Bronchial epithelial cell (primary cell): ENCODE measurements around the gene MAPT. TPM values are rescaled to one million over a fixed set of nuclear protein-coding genes. Genes with fewer than 3 reads are reported as not detected.

Experiments
- DNase-seq: peaks from one replicate; pipeline ENCODE4 v3.0.0-alpha.2; 2010; ENCODE audit warnings: low read depth
- FAIRE-seq: peaks from 2 replicates; lab custom pipeline; 2011; peaks lifted over from hg19 to GRCh38; lab: Jason Lieb, UNC
- H3K27me3 ChIP-seq: 2 replicates; pipeline ENCODE4 v1.5.1; 2011; ENCODE audit warnings: low read length; ENCODE audit not compliant: control insufficient read depth, insufficient read depth
- H3K36me3 ChIP-seq: 2 replicates; pipeline ENCODE4 v1.5.1; 2011; ENCODE audit warnings: low read length; ENCODE audit not compliant: control insufficient read depth, insufficient read depth
- H3K4me3 ChIP-seq: 2 replicates; pipeline ENCODE4 v1.5.1; 2011; ENCODE audit warnings: mild to moderate bottlenecking, low read depth, low read length, control low read depth
- CTCF ChIP-seq: IDR thresholded peaks from 2 replicates; pipeline ENCODE4 v1.5.1; 2011; ENCODE audit warnings: mild to moderate bottlenecking, moderate library complexity, low read length, control low read depth, inconsistent platforms; ENCODE audit not compliant: insufficient read depth, severe bottlenecking
- total RNA-seq: library from RNA; depleted of rRNA; stranded (reverse); fragments of >200 nt; gene quantifications from 2 replicates; pipeline ENCODE4 v1.2.1, GENCODE V29; 2014

The MAPT gene
- total RNA-seq, 1 donor from 2014 or later = 0.26 TPM

GRCh38 chr17:45850468-45850867, 43.9 kb upstream of the MAPT start:
- no peak for TF ChIP-seq CTCF

GRCh38 chr17:45851022-45851421, 43.3 kb upstream of the MAPT start:
- no peaks in the 10 kb centered on the region for H3K36me3 ChIP-seq
- FAIRE-seq = peak; percentile 75
- no peak for DNase-seq
- H3K4me3 ChIP-seq = no peak overlapping the region
- no peak for TF ChIP-seq CTCF
- H3K27me3 ChIP-seq = peaks cover 6% of the 10 kb centered on the region

More at GRCh38 chr17:45850468-45850867, 43.9 kb upstream of the MAPT start:
- DNase-seq (no peak), FAIRE-seq (no peak)
- Histone ChIP-seq H3K4me3 (no peak overlapping the region), H3K36me3 (no peaks in the 10 kb centered on the region), H3K27me3 (peaks cover 6% of the 10 kb centered on the region)

GRCh38 chr17:45851464-45851863, 42.9 kb upstream of the MAPT start:
- H3K4me3 ChIP-seq = no peak overlapping the region
- FAIRE-seq = no peak
- no peak for TF ChIP-seq CTCF
- no peaks in the 10 kb centered on the region for H3K36me3 ChIP-seq
- peaks cover 6% of the 10 kb centered on the region for H3K27me3 ChIP-seq
- no peak for DNase-seq

GRCh38 chr17:45851873-45852272, 42.5 kb upstream of the MAPT start:
- no peak overlapping the region for H3K4me3 ChIP-seq
- no peak for DNase-seq

GRCh38 chr17:45852535-45853297, 41.6 kb upstream of the MAPT start:
- peak; percentile 70 for TF ChIP-seq CTCF
- peak; percentile 41 for DNase-seq
- Histone ChIP-seq H3K36me3 (no peaks in the 10 kb centered on the region), H3K4me3 (no peak overlapping the region), H3K27me3 (peaks cover 4% of the 10 kb centered on the region)
- FAIRE-seq = no peak

More at GRCh38 chr17:45851873-45852272, 42.5 kb upstream of the MAPT start:
- no peak for TF ChIP-seq CTCF
- Histone ChIP-seq H3K27me3 (peaks cover 6% of the 10 kb centered on the region), H3K36me3 (no peaks in the 10 kb centered on the region)
- no peak for FAIRE-seq
